DMS 273 (cell line): ENCODE measurements around the gene RGP1.

Experiments
- DNase-seq: peaks from one replicate; lab custom pipeline; 2025; ENCODE audit not compliant: unreplicated experiment; lab: John Stamatoyannopoulos, UW

The RGP1 gene

GRCh38 chr9:35718721-35719511 lies 30.2 kb upstream of the RGP1 start:
- no peak for DNase-seq

- DNase-seq: no peak
Measured at GRCh38 chr9:35719546-35719945, 29.5 kb upstream of the RGP1 start.

GRCh38 chr9:35723426-35723825 lies 25.7 kb upstream of the RGP1 start:
- no peak for DNase-seq

GRCh38 chr9:35723908-35724307 lies 25.2 kb upstream of the RGP1 start:
- no peak for DNase-seq

GRCh38 chr9:35725362-35725761 lies 23.7 kb upstream of the RGP1 start:
- no peak for DNase-seq

- DNase-seq: peak; percentile 76
Measured at GRCh38 chr9:35726931-35727330, 22.2 kb upstream of the RGP1 start.

- DNase-seq: no peak
Measured at GRCh38 chr9:35727676-35728040, 21.4 kb upstream of the RGP1 start.

- DNase-seq: no peak
Measured at GRCh38 chr9:35728041-35728971, 20.8 kb upstream of the RGP1 start.

GRCh38 chr9:35729101-35729500 lies 20.0 kb upstream of the RGP1 start:
- no peak for DNase-seq

- DNase-seq: peak; percentile 63
Measured at GRCh38 chr9:35729700-35730485, 19.2 kb upstream of the RGP1 start.

GRCh38 chr9:35730486-35730854 lies 18.6 kb upstream of the RGP1 start:
- no peak for DNase-seq

GRCh38 chr9:35731415-35732184 lies 17.5 kb upstream of the RGP1 start:
- DNase-seq: peak; percentile 67

GRCh38 chr9:35732185-35732799 lies 16.8 kb upstream of the RGP1 start, which contains the start of the genes CREB3 and TLN1:
Gene CREB3 (plus strand): TSS chr9:35732666. CDS start chr9:35732773, 107 bp downstream.
Gene TLN1 (minus strand): TSS chr9:35732195. CDS start chr9:35725694, 6,501 bp downstream.
- peak; percentile 99 for DNase-seq

- DNase-seq: peak; percentile 80
Measured at GRCh38 chr9:35732800-35733541, 16.1 kb upstream of the RGP1 start.

- DNase-seq: no peak
Measured at GRCh38 chr9:35734096-35734495, 15.0 kb upstream of the RGP1 start.

- peak; percentile 85 for DNase-seq
Measured at GRCh38 chr9:35736201-35736633, 12.9 kb upstream of the RGP1 start.

GRCh38 chr9:35737143-35737542 lies 11.9 kb upstream of the RGP1 start:
- no peak for DNase-seq

GRCh38 chr9:35738186-35738585 lies 10.9 kb upstream of the RGP1 start:
- peak; percentile 56 for DNase-seq

GRCh38 chr9:35738924-35739323 lies 10.2 kb upstream of the RGP1 start:
- DNase-seq: no peak
